GM21390 (cell line): ENCODE measurements around the gene RNF141.

Experiments used
- ATAC-seq: cut with Tn5 transposase; IDR thresholded peaks from one replicate; pipeline ENCODE4 v1.9.1; 2021; ENCODE audit not compliant: unreplicated experiment

RNF141 gene

GRCh38 chr11:10526974-10527918 lies 13.7 kb downstream of the RNF141 start:
- peak; percentile 95 for ATAC-seq

DNA sequence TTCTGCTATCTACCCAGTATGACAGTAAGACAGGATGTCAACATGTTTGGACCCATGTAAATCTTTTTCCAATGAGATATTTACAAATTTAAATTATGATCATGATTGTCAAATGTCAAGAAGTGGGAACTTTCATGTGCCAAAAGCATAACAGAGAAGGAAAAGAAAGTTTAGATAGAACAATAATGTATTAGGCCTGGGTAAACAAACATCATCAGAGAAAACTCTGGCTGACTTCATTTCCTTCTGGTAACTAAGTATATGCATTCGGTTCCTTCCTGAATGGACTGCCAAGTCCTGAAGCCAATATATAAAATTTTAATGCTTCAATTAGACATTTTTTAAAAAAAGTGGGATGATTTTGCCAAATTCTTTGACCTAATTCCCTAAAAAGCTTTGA lies 16.5 kb downstream of the RNF141 start:
- no peak for ATAC-seq

GRCh38 chr11:10522921-10523320 lies 18.1 kb downstream of the RNF141 start:
- ATAC-seq: no peak

- ATAC-seq: no peak
Measured at GRCh38 chr11:10522276-10522675, 18.7 kb downstream of the RNF141 start.

DNA sequence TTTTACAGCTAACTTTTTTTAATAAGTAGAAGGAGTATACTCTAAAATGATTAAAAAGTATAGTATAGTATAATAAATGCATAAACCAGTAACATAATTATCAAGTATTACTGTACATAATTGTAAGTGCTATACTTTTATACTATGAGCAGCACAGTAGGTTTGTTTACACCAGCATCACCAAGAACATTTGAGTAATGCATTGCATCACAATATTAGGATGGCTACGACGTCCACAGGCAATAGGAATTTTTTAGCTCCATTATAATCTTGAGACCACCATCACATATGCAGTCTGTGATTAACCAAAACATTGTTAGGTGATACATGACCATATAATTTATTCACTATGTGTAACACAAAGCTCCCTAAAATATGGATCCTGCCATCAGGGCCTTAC lies 20.4 kb downstream of the RNF141 start:
- no peak for ATAC-seq

DNA sequence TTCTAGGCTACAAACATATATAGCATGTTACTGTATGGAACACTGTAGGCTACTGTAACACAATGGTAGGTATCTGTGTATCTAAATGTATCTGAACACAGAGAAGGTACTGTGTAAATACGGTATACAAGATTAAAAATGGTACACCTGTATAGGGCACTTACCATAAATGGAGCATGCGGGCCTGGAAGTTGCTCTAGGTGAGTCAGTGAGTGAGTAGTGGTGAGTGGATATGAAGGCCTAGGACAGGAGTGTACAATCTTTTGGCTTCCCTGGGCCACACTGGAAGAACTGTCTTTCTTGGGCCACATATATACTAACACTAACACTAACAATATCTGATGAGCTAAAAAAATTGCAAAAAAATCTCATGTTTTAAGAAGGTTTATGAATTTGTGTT lies 21.4 kb downstream of the RNF141 start:
- no peak for ATAC-seq

- no peak for ATAC-seq
Measured at GRCh38 chr11:10518891-10519290, 22.1 kb downstream of the RNF141 start.

DNA sequence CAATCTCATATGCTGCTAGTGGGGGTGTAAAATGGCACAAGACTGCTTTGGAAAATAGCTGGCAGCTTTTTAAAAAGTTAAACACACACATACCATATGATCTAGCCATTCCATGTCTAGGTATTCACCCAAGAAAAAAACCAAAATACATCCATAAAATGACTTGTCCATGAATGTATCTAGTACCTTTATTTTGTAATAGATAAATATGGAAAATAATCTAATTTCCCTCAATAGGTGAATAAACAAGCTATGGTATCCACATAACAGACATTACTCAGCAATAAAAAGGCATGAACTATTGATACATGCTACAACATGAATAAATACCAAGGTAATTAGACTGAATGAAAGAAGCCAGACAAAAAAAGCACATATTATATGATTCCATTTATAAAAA lies 22.9 kb downstream of the RNF141 start:
- no peak for ATAC-seq

- ATAC-seq: no peak
Measured at GRCh38 chr11:10515418-10515817, 25.6 kb downstream of the RNF141 start.

DNA sequence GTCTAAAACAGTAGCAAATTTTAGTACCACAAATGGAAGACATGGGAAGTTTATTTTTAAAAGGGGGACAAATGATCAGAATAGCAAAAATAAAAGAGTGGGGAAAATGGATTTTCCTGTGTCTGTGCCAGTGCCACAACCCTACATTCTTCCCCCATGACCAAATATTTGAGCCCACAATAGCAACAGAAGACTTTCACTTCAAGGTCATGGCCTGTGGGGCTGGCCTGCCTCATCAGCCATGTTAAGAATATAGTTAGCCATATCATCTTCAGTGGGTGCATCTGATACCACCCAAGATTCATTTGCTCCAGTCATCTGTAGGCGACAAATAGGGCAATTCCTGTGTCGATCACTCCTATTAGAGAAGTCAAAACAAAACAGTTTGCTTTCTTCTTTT lies 26.3 kb downstream of the RNF141 start:
- no peak for ATAC-seq

DNA sequence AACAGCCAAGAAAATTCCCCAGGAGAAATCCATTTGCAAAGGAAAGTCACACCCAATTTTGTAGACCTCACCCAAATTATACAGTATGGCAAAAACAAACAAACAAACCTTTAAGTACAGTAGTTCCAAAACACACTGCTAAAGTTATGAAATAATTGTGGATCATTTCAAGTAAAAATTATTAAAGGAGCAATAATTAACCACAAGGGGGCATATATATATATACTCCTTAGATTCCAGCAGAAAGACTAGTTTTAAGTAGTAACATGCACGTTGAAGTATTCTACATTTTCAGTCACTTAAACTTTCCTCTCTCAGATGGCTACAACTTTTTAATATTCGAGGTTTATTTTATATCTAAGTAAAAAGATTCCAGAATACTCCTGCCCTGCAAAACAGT lies 26.8 kb downstream of the RNF141 start:
- no peak for ATAC-seq

DNA sequence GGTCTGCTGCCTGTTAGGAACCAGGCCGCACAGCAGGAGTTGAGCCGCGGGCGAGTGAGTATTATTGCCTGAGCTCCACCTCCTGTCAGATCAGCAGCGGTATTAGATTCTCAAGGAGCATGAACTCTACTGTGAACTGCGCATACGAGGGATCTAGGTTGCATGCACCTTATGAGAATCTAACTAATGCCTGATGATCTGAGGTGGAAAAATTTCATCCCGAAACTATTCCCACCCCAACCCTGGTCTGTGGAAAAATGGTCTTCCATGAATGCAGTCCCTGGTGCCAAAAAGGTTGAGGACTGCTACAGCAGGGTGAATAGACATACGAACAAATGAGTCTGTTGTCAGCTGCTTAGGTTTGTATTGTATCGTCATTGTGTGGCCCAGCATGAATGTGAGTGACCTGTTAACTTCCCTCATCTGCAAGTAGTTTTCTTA lies 29.8 kb downstream of the RNF141 start:
- ATAC-seq: no peak

- ATAC-seq: no peak
Measured at GRCh38 chr11:10506008-10506370, 35.0 kb downstream of the RNF141 start.

- no peak for ATAC-seq
Measured at GRCh38 chr11:10505278-10506007, 35.5 kb downstream of the RNF141 start.

GRCh38 chr11:10504490-10504889 lies 36.5 kb downstream of the RNF141 start:
- no peak for ATAC-seq

DNA sequence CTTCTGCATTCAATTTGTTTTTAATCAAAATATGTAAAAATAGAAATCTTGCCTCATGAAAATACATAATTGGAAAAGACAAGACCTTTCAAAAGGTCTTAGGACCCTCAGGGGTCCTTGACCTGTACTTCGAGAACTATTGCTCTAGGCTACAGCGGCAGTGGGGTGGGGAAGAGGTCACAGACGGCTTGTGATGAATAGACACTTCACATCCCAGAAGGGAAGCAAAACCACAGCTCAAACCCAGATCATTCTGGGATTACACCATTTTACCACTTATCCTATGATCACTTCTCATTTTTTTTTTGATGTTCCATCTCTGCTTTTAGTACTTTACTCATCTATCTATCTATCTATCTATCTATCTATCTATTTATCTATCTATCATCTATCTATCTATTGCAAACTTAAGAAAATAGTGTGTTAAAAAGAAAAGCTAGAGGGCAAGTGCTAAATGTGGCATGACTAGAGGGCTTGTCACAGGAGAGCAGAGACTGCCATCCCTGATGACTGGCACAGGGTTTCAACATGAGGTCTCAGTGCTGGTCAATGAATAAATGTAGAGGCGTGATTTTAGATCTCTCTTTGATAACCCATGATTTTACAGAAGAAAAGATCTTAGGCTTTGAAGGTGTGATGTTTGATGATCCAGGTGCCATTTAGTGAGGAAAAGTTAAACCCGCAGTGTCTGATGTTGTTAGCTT lies 37.1 kb downstream of the RNF141 start:
- no peak for ATAC-seq

- no peak for ATAC-seq
Measured at GRCh38 chr11:10503221-10503620, 37.8 kb downstream of the RNF141 start.

DNA sequence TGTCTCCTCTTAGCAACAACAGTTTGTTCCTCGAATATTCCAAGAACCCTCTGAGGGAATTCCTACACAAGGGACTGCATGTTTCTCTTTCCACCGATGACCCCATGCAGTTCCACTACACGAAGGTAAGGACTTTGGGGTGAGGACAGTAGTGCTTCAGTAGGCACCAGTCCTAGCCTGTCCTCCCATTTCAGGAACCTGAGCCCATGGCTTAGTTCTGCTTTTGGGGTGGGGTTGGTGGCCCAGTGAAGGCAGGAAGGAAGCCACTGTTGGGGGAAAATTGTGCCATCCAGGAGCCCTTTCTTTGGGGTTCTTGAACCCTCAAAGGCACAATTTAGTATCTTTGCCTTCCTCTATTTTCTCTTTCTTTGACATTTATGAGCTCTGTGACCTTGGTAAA lies 38.2 kb downstream of the RNF141 start:
- ATAC-seq: no peak

- ATAC-seq: no peak
Measured at GRCh38 chr11:10502065-10502680, 38.8 kb downstream of the RNF141 start.

- no peak for ATAC-seq
Measured at GRCh38 chr11:10500757-10501684, 40.0 kb downstream of the RNF141 start.
